NB4 (cell line): Measurements from ENCODE around the gene DSCAM.

Source experiments
- CTCF ChIP-seq: IDR thresholded peaks from one replicate; pipeline ENCODE4 v1.5.1; 2012; ENCODE audit warnings: low read depth, low read length
- MYC ChIP-seq: IDR thresholded peaks from 2 replicates; pipeline ENCODE4 v1.6.1; 2011; ENCODE audit warnings: low read depth, low read length
- POLR2A ChIP-seq: IDR thresholded peaks from 2 replicates; pipeline ENCODE4 v1.6.1; 2011; ENCODE audit warnings: mild to moderate bottlenecking; ENCODE audit not compliant: insufficient read length; ENCODE audit errors: extremely low read depth

DNA sequence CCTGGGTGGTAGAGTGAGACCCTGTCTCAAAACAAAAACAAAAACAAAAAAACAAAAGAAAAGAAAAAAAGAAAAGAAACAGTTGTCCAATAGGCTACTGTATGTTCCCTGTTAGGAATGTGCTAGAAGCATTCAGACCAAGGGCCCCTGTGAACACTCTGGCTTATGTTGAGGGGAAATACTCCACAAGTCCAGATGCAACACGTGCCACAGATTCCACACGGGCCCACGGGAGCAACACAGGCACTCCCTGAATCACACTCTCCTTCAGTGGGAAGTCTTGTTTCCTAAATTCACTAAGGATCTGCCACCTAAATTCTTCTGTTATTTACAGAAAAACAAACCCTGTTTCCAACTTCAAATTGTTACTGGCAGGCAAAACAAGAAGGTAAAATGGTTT is 688.6 kb downstream of the DSCAM start:
- TF ChIP-seq CTCF (no peak), POLR2A (no peak), MYC (no peak)
